Colonic mucosa (tissue), 2 donors: ENCODE measurements around the gene CLEC4F. TPM values are rescaled to one million over a fixed set of nuclear protein-coding genes. Genes with fewer than 3 reads are reported as not detected.

Experiments used
- total RNA-seq, 2 donors: library from RNA; stranded (reverse); fragmentation: NEBNext Ultra II Directional in 1 of 2; extraction: Animal tissue kit (Norgen Biotek cat#: 25700) in 1 of 2; gene quantifications; one replicate each; pipeline ENCODE4 v1.2.1, GENCODE V29; 2021
- donor health status: DM: no; HTN: no; CAD: no.
- donor health status: DM: no; HTN: no; CAD: no.

The CLEC4F gene
- total RNA-seq, 2 donors from 2014 or later = 0.12 TPM; not detected in 1

Other genes with a start within 250 kb of the CLEC4F start
- gene ADD2, start 52.4 kb downstream of the CLEC4F start, total RNA-seq = 1 to 10 TPM in 1 of 2 donors, under 1 TPM in 1; 0.79 to 1.1 TPM
- not detected for gene FIGLA, start 30.0 kb downstream of the CLEC4F start, total RNA-seq
- under 1 TPM in 1 of 2 donors, not detected in 1; 0.21 TPM for gene CD207, start 15.2 kb upstream of the CLEC4F start, total RNA-seq
- gene VAX2, start 80.0 kb upstream of the CLEC4F start, total RNA-seq = not detected
- not detected for gene ATP6V1B1, start 115.3 kb upstream of the CLEC4F start, total RNA-seq
- under 1 TPM in 1 of 2 donors, not detected in 1; 0.40 TPM for gene ANKRD53, start 158.0 kb upstream of the CLEC4F start, total RNA-seq
- 10 to 100 TPM; 43.6 to 58.8 TPM for gene TEX261, start 174.3 kb upstream of the CLEC4F start, total RNA-seq
- gene NAGK, start 248.0 kb upstream of the CLEC4F start, total RNA-seq = 10 to 100 TPM; 55.6 to 68.4 TPM